ENCODE results near the gene SPAG17.

DNA sequence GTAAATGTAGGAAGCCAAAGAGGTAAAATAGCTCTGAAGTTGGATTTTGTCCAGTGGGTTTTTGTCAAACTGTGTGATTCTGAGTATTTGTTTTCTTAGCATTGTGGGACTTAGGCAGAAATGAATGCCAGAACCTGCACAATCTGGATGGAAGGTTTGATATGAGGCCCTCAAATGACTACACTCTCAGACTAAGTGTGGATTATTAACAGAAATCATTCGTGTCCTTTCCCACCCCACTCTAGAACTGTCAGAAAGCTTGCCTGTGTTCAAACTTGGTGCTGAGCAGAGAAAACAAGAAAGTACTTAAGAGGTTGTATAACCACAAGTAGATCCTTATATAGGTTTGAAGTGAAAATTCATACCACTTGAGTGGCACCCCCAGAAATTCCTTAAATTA is 167.0 kb downstream of the SPAG17 start:
- TF ChIP-seq, protein P1, sequence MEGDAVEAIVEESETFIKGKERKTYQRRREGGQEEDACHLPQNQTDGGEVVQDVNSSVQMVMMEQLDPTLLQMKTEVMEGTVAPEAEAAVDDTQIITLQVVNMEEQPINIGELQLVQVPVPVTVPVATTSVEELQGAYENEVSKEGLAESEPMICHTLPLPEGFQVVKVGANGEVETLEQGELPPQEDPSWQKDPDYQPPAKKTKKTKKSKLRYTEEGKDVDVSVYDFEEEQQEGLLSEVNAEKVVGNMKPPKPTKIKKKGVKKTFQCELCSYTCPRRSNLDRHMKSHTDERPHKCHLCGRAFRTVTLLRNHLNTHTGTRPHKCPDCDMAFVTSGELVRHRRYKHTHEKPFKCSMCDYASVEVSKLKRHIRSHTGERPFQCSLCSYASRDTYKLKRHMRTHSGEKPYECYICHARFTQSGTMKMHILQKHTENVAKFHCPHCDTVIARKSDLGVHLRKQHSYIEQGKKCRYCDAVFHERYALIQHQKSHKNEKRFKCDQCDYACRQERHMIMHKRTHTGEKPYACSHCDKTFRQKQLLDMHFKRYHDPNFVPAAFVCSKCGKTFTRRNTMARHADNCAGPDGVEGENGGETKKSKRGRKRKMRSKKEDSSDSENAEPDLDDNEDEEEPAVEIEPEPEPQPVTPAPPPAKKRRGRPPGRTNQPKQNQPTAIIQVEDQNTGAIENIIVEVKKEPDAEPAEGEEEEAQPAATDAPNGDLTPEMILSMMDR (IDR thresholded peaks at IDR 0.05), result no peak
- TF ChIP-seq POLR2A (IDR thresholded peaks at IDR 0.05) (no peak), POLR2AphosphoS5 (IDR thresholded peaks at IDR 0.05) (no peak)
